ENCODE data around the gene ATG16L2. TPM values are rescaled to one million over a fixed set of nuclear protein-coding genes. Genes with fewer than 3 reads are reported as not detected.

The ATG16L2 gene
- total RNA-seq, 3 donors from 2014 or later (not counting 1 experiment from before 2014, with no cell fraction given) = 172 to 190 (median 179) TPM

DNA sequence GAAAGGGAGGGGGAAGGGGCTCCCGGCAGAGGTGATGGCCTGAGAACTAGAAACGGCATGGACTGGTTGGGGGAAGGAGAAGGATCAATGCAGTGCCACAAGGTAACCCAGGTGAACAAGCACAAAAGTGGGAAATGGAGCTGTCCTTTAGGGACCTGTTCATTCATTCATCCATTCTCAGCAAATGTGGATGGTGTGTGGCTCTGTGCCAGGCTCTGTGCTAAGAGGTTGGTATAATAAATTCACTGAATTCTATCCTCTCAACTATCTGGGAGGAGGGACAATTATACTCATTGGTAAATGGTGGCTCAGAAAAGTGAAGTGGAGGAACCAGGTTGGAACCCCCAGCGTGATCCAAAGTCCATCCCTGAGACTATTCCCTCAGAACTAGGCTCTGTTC is 43.4 kb upstream of the ATG16L2 start:
- no peak overlapping the region for H3K4me3 ChIP-seq (ENCODE audit: low read length)
- no peaks in the 10 kb centered on the region for H3K9me3 ChIP-seq (ENCODE audit: control insufficient read depth, insufficient read depth, low read length)
- Mint-ChIP-seq H3K4me1 (peaks cover 0 to 5% of the 10 kb centered on the region in 2 donors), H3K27me3 (ENCODE audit: low read depth in 2 of 2) (no peaks in the 10 kb centered on the region), H3K9me3 (no peaks in the 10 kb centered on the region), H3K27ac (no peak overlapping the region), H3K4me3 (no peak overlapping the region), H3K36me3 (no peaks in the 10 kb centered on the region)
- TF ChIP-seq, protein P1, sequence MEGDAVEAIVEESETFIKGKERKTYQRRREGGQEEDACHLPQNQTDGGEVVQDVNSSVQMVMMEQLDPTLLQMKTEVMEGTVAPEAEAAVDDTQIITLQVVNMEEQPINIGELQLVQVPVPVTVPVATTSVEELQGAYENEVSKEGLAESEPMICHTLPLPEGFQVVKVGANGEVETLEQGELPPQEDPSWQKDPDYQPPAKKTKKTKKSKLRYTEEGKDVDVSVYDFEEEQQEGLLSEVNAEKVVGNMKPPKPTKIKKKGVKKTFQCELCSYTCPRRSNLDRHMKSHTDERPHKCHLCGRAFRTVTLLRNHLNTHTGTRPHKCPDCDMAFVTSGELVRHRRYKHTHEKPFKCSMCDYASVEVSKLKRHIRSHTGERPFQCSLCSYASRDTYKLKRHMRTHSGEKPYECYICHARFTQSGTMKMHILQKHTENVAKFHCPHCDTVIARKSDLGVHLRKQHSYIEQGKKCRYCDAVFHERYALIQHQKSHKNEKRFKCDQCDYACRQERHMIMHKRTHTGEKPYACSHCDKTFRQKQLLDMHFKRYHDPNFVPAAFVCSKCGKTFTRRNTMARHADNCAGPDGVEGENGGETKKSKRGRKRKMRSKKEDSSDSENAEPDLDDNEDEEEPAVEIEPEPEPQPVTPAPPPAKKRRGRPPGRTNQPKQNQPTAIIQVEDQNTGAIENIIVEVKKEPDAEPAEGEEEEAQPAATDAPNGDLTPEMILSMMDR (IDR thresholded peaks at IDR 0.05) = no peak
- ATAC-seq (no peak), DNase-seq (no peak)
- intact Hi-C loops (cut with micrococcal nuclease) = no loop called here
- no peaks in the 10 kb centered on the region for H3K36me3 ChIP-seq (ENCODE audit: control insufficient read depth, insufficient read depth, low read length)
- no peaks in the 10 kb centered on the region for H3K27me3 ChIP-seq (ENCODE audit: control insufficient read depth, insufficient read depth, low read length)
- no peaks in the 10 kb centered on the region for H3K4me1 ChIP-seq (ENCODE audit: control insufficient read depth, insufficient read depth, low read length)
- 91% methylated on average over 3 of the region's 3 CpGs for WGBS (ENCODE audit: insufficient coverage)
- no peak overlapping the region for H3K27ac ChIP-seq (ENCODE audit: low read length)

DNA sequence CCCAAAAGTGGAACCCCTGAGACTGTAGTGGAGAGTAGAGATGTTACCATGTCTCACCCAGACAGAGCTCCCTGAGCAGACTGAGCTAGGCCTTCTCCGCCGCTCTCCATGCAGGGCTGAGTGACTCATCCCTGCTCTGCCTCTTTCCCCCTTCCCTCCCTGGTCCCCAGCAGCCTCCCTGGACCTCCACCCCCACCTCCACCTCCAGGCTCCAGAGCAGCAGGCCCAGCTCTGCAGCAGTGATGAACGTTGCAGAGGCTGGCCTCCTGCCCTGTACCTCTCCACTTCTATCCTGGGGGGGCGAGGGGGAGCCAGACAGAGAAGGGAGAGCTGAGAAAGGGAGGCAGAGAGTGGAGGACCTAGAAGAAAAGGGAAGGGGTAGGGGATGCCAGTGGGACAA is 42.7 kb upstream of the ATG16L2 start:
- Histone ChIP-seq H3K4me3 (ENCODE audit: low read length) (no peak overlapping the region), H3K9me3 (ENCODE audit: control insufficient read depth, insufficient read depth, low read length) (no peaks in the 10 kb centered on the region), H3K4me1 (ENCODE audit: control insufficient read depth, insufficient read depth, low read length) (peaks cover 6% of the 10 kb centered on the region), H3K27ac (ENCODE audit: low read length) (no peak overlapping the region), H3K36me3 (ENCODE audit: control insufficient read depth, insufficient read depth, low read length) (no peaks in the 10 kb centered on the region), H3K27me3 (ENCODE audit: control insufficient read depth, insufficient read depth, low read length) (no peaks in the 10 kb centered on the region)
- H3K4me1 Mint-ChIP-seq = peaks cover 2 to 12% of the 10 kb centered on the region in 2 donors
- H3K27me3 Mint-ChIP-seq (ENCODE audit: low read depth in 2 of 2) = no peaks in the 10 kb centered on the region
- TF ChIP-seq, protein P1 (IDR thresholded peaks at IDR 0.05) = no peak
- 88% methylated on average over 2 of the region's 4 CpGs for WGBS (ENCODE audit: insufficient coverage)
- no peak for ATAC-seq
- no peak for DNase-seq
- H3K36me3 Mint-ChIP-seq = no peaks in the 10 kb centered on the region
- H3K4me3 Mint-ChIP-seq = no peak overlapping the region
- intact Hi-C loops (cut with micrococcal nuclease) = no loop called here
- H3K9me3 Mint-ChIP-seq = no peaks in the 10 kb centered on the region
- H3K27ac Mint-ChIP-seq = no peak overlapping the region

DNA sequence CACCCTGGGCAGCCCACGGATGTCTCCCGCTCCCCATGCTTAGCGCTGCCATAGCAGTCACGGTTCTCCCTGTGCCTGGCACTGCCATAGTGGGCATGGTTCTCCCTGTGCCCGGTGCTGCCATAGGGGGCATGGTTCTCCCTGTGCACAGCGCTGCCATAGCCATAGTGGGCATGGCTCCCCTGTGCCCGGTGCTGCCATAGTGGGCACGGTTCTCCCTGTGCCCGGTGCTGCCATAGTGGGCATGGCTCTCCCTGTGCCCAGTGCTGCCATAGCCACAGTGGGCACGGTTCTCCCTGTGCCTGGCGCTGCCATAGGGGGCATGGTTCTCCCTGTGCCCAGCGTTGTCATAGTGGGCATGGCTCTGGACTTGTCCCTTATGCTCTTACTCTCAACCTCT is 42.2 kb upstream of the ATG16L2 start:
- intact Hi-C loops (cut with micrococcal nuclease) = no loop called here
- ATAC-seq (no peak), DNase-seq (no peak)
- H3K9me3 Mint-ChIP-seq = no peaks in the 10 kb centered on the region
- 93% methylated on average over 12 of the region's 12 CpGs for WGBS (ENCODE audit: insufficient coverage)
- H3K27me3 Mint-ChIP-seq (ENCODE audit: low read depth in 2 of 2) = no peaks in the 10 kb centered on the region
- Histone ChIP-seq H3K4me3 (ENCODE audit: low read length) (no peak overlapping the region), H3K9me3 (ENCODE audit: control insufficient read depth, insufficient read depth, low read length) (no peaks in the 10 kb centered on the region), H3K27me3 (ENCODE audit: control insufficient read depth, insufficient read depth, low read length) (no peaks in the 10 kb centered on the region), H3K27ac (ENCODE audit: low read length) (no peak overlapping the region), H3K4me1 (ENCODE audit: control insufficient read depth, insufficient read depth, low read length) (peaks cover 12% of the 10 kb centered on the region), H3K36me3 (ENCODE audit: control insufficient read depth, insufficient read depth, low read length) (no peaks in the 10 kb centered on the region)
- no peaks in the 10 kb centered on the region for H3K36me3 Mint-ChIP-seq
- TF ChIP-seq, protein P1 (IDR thresholded peaks at IDR 0.05) = no peak
- peaks cover 8 to 17% of the 10 kb centered on the region in 2 donors for H3K4me1 Mint-ChIP-seq
- H3K4me3 Mint-ChIP-seq = no peak overlapping the region
- no peak overlapping the region for H3K27ac Mint-ChIP-seq

DNA sequence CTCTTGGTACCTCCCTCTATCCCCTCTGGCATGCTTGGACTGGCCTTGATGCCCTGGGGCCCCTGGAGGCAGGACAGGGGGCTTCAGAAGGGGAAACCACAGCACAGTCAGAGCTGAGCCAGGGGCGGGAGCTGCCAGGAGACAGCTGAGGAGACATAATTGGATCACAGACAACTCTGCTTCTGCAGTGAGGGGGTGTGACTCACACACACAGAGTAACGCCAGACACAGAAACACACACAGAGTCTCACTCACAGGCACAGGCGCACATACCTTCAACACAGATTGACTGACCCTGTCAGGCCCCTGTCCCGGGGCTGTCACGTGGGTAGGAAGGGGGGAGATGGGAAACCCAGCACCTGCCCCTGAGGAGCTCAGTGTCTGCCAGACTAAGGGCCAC is 40.9 kb upstream of the ATG16L2 start:
- Mint-ChIP-seq H3K4me1 (peaks cover 9 to 17% of the 10 kb centered on the region in 2 donors), H3K9me3 (no peaks in the 10 kb centered on the region), H3K27me3 (ENCODE audit: low read depth in 2 of 2) (no peaks in the 10 kb centered on the region), H3K36me3 (no peaks in the 10 kb centered on the region), H3K27ac (no peak overlapping the region), H3K4me3 (no peak overlapping the region)
- H3K9me3 ChIP-seq (ENCODE audit: control insufficient read depth, insufficient read depth, low read length) = no peaks in the 10 kb centered on the region
- ATAC-seq = no peak
- no peaks in the 10 kb centered on the region for H3K36me3 ChIP-seq (ENCODE audit: control insufficient read depth, insufficient read depth, low read length)
- no peak for DNase-seq
- no peaks in the 10 kb centered on the region for H3K27me3 ChIP-seq (ENCODE audit: control insufficient read depth, insufficient read depth, low read length)
- intact Hi-C loops (cut with micrococcal nuclease) = no loop called here
- peaks cover 20% of the 10 kb centered on the region for H3K4me1 ChIP-seq (ENCODE audit: control insufficient read depth, insufficient read depth, low read length)
- TF ChIP-seq, protein P1 (IDR thresholded peaks at IDR 0.05) = no peak
- no peak overlapping the region for H3K4me3 ChIP-seq (ENCODE audit: low read length)
- no peak overlapping the region for H3K27ac ChIP-seq (ENCODE audit: low read length)
- WGBS (ENCODE audit: insufficient coverage) = 79% methylated on average over 5 of the region's 5 CpGs

Data from natural killer cell (primary cell).